Left ventricle myocardium inferior (tissue), 1 donor: ENCODE data around the gene UBP1. TPM values are rescaled to one million over a fixed set of nuclear protein-coding genes. Genes with fewer than 3 reads are reported as not detected.
"Not testable (repeated sequence)": the region's sequence is repeated elsewhere in the genome, so short reads cannot be mapped to it uniquely, and the experiment has no call there.

Source experiments
- DNase-seq: peaks from one replicate; pipeline ENCODE4 v3.0.0-alpha.2; 2020
- H3K27ac ChIP-seq: fragments of 200-600 bp; replicated peaks from 2 replicates; pipeline ENCODE4 v1.8.0; 2021
- H3K27me3 ChIP-seq: fragments of 200-600 bp; 2 replicates; pipeline ENCODE4 v1.8.0; 2021; ENCODE audit warnings: low read depth
- H3K36me3 ChIP-seq: fragments of 200-600 bp; 2 replicates; pipeline ENCODE4 v1.8.0; 2021
- H3K4me1 ChIP-seq: fragments of 200-600 bp; 2 replicates; pipeline ENCODE4 v1.8.0; 2021
- H3K4me3 ChIP-seq: fragments of 200-600 bp; 2 replicates; pipeline ENCODE4 v1.8.0; 2021; ENCODE audit warnings: mild to moderate bottlenecking, moderate library complexity
- H3K9me3 ChIP-seq: fragments of 200-600 bp; replicated peaks from 2 replicates; pipeline ENCODE4 v1.8.0; 2021
- CTCF ChIP-seq: fragments of 200-600 bp; IDR thresholded peaks from 2 replicates; pipeline ENCODE4 v1.8.0; 2021; ENCODE audit warnings: antibody characterized with exemption, mild to moderate bottlenecking, borderline replicate concordance
- intact Hi-C: fragments of 100-400 bp; cut with micrococcal nuclease; formaldehyde crosslinking; loops from one replicate; pipeline ENCODE4 v1.11.0; 2022
- total RNA-seq: library from RNA; stranded (reverse); fragmentation: NEBNext Ultra II Directional; extraction: Animal tissue kit (Norgen Biotek cat#: 25700); gene quantifications from one replicate; pipeline ENCODE4 v1.2.1, GENCODE V29; 2021
- donor health status: DM: no; HTN: yes; CAD: no; lungs with severe emphysema.

UBP1 gene
- total RNA-seq, 1 donor from 2014 or later: 40.6 TPM

GRCh38 chr3:33473813-33474212, 33.6 kb upstream of the UBP1 start:
- H3K4me1 ChIP-seq: no peaks in the 10 kb centered on the region
- no peak for TF ChIP-seq CTCF
- no peaks in the 10 kb centered on the region for H3K27me3 ChIP-seq
- DNase-seq: no peak
- H3K4me3 ChIP-seq: no peak overlapping the region
- H3K27ac ChIP-seq: no peak overlapping the region
- H3K36me3 ChIP-seq: no peaks in the 10 kb centered on the region
- H3K9me3 ChIP-seq: no peaks in the 10 kb centered on the region
- intact Hi-C loops: no loop called here

GRCh38 chr3:33467786-33468185, 27.6 kb upstream of the UBP1 start:
- Histone ChIP-seq H3K27me3 (no peaks in the 10 kb centered on the region), H3K9me3 (no peaks in the 10 kb centered on the region), H3K4me3 (no peak overlapping the region), H3K27ac (no peak overlapping the region), H3K4me1 (no peaks in the 10 kb centered on the region), H3K36me3 (peaks cover 11% of the 10 kb centered on the region)
- no peak for TF ChIP-seq CTCF
- DNase-seq: no peak
- intact Hi-C loops: no loop called here

- no peak overlapping the region for H3K27ac ChIP-seq
- peaks cover 40% of the 10 kb centered on the region for H3K9me3 ChIP-seq
- DNase-seq: no peak
- no peak overlapping the region for H3K4me3 ChIP-seq
- peaks cover 9% of the 10 kb centered on the region for H3K36me3 ChIP-seq
- intact Hi-C loops: no loop called here
- no peaks in the 10 kb centered on the region for H3K27me3 ChIP-seq
- no peak for TF ChIP-seq CTCF
- no peaks in the 10 kb centered on the region for H3K4me1 ChIP-seq
Observed at GRCh38 chr3:33461097-33461496, 20.9 kb upstream of the UBP1 start.

GRCh38 chr3:33459577-33459976, 19.4 kb upstream of the UBP1 start:
- H3K4me3 ChIP-seq, DNase-seq, H3K4me1 ChIP-seq, H3K27me3 ChIP-seq, H3K27ac ChIP-seq, H3K36me3 ChIP-seq, intact Hi-C loops: not testable (repeated sequence)
- peaks cover 40% of the 10 kb centered on the region for H3K9me3 ChIP-seq

- Histone ChIP-seq H3K36me3 (peaks cover 7% of the 10 kb centered on the region), H3K27me3 (no peaks in the 10 kb centered on the region), H3K9me3 (peaks cover 40% of the 10 kb centered on the region), H3K4me1 (no peaks in the 10 kb centered on the region), H3K4me3 (no peak overlapping the region), H3K27ac (no peak overlapping the region)
- intact Hi-C loops: no loop called here
- TF ChIP-seq CTCF: no peak
- no peak for DNase-seq
Observed at GRCh38 chr3:33458446-33458845, 18.2 kb upstream of the UBP1 start.

GRCh38 chr3:33456756-33457155, 16.6 kb upstream of the UBP1 start:
- peaks cover 40% of the 10 kb centered on the region for H3K9me3 ChIP-seq
- H3K27ac ChIP-seq: no peak overlapping the region
- no peak overlapping the region for H3K4me3 ChIP-seq
- TF ChIP-seq CTCF: no peak
- no peak for DNase-seq
- peaks cover 7% of the 10 kb centered on the region for H3K36me3 ChIP-seq
- intact Hi-C loops: no loop called here
- H3K4me1 ChIP-seq: no peaks in the 10 kb centered on the region
- H3K27me3 ChIP-seq: no peaks in the 10 kb centered on the region
